Thymus (tissue), 11 donors: Measurements from ENCODE around the gene U2AF2. TPM values are rescaled to one million over a fixed set of nuclear protein-coding genes. Genes with fewer than 3 reads are reported as not detected.
A peak's percentile ranks its signal among the peaks of the same experiment; 100 is the strongest.

Experiments used
- DNase-seq, 9 donors: peaks; one replicate each; pipeline ENCODE4 v3.0.0-alpha.2; 2013; ENCODE audit warnings: low spot score in 9 of 9, low read depth in 6 of 9, missing footprints in 1 of 9
- H3K27ac ChIP-seq, 2 donors: one replicate each; pipeline ENCODE4 v1.5.1; 2013; ENCODE audit warnings: control low read depth in 1 of 2, low read depth in 1 of 2, low read length in 1 of 2, mild to moderate bottlenecking in 1 of 2, moderate library complexity in 1 of 2
- H3K27me3 ChIP-seq, 2 donors: one replicate each; pipeline ENCODE4 v1.5.1; 2013; ENCODE audit warnings: low read length in 1 of 2; ENCODE audit not compliant: control insufficient read depth in 2 of 2, insufficient read depth in 1 of 2
- H3K36me3 ChIP-seq, 2 donors: one replicate each; pipeline ENCODE4 v1.5.1; 2013; ENCODE audit warnings: low read length in 1 of 2, mild to moderate bottlenecking in 1 of 2, moderate library complexity in 1 of 2; ENCODE audit not compliant: control insufficient read depth in 2 of 2, insufficient read depth in 2 of 2
- H3K4me1 ChIP-seq, 2 donors: one replicate each; pipeline ENCODE4 v1.5.1; 2013; ENCODE audit warnings: low read length in 2 of 2; ENCODE audit not compliant: control insufficient read depth in 2 of 2, insufficient read depth in 2 of 2
- H3K4me3 ChIP-seq, 2 donors: one replicate each; pipeline ENCODE4 v1.5.1; 2013; ENCODE audit warnings: low read length in 2 of 2, control low read depth in 1 of 2, mild to moderate bottlenecking in 1 of 2
- H3K9me3 ChIP-seq, 2 donors: one replicate each; pipeline ENCODE4 v1.5.1; 2013; ENCODE audit warnings: low read length in 1 of 2, mild to moderate bottlenecking in 1 of 2; ENCODE audit not compliant: control insufficient read depth in 2 of 2, insufficient read depth in 1 of 2
- WGBS: extraction: QIAGEN DNeasy Blood & Tissue Kit; methylation state at CpG from one replicate; pipeline ENCODE4 v1.1.7; 2013; 5-methylcytosine and 5-hydroxymethylcytosine counted together
- polyA plus RNA-seq: library from polyadenylated mRNA; stranded (reverse); fragments of 200-250 nt; gene quantifications from one replicate; pipeline ENCODE4 v1.2.3, GENCODE V29; 2013
- total RNA-seq: library from RNA; stranded (reverse); fragments of 120-200 nt; gene quantifications from one replicate; pipeline ENCODE4 v1.2.4, GENCODE V29; 2013
- donor health status: healthy.

Gene U2AF2
- total and polyA plus RNA-seq, 2 donors = 123 to 137 TPM

DNA sequence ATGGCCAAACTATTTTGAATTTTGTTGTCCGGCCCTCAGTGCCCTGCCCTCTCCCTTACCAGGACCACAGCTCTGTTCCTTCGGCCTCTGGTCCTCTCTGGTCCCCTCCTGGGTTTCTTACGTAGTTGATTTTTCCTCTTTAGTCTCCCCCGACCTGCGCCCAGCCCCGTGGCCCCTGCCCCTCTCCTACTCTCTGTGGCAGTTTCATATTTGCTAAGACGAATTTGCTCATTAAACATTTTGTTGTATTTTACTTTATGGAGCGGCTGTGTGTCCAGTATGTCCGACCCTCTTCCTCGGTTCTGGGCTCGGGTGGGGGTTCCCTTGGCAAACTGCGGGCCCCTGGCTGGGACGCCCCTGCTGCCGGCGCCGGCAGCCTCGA lies 19.6 kb downstream of the U2AF2 start:
- H3K4me3 ChIP-seq = peak overlapping the region; percentile 36 to 95
- H3K4me1 ChIP-seq = peaks cover 15 to 19% of the 10 kb centered on the region in 2 donors
- WGBS = 61% methylated on average over 17 of the region's 17 CpGs
- H3K9me3 ChIP-seq = no peaks in the 10 kb centered on the region
- DNase-seq = no peak
- peaks cover 39 to 48% of the 10 kb centered on the region in 2 donors for H3K36me3 ChIP-seq
- H3K27me3 ChIP-seq = no peaks in the 10 kb centered on the region
- H3K27ac ChIP-seq = peak overlapping the region; percentile 18 to 49

DNA sequence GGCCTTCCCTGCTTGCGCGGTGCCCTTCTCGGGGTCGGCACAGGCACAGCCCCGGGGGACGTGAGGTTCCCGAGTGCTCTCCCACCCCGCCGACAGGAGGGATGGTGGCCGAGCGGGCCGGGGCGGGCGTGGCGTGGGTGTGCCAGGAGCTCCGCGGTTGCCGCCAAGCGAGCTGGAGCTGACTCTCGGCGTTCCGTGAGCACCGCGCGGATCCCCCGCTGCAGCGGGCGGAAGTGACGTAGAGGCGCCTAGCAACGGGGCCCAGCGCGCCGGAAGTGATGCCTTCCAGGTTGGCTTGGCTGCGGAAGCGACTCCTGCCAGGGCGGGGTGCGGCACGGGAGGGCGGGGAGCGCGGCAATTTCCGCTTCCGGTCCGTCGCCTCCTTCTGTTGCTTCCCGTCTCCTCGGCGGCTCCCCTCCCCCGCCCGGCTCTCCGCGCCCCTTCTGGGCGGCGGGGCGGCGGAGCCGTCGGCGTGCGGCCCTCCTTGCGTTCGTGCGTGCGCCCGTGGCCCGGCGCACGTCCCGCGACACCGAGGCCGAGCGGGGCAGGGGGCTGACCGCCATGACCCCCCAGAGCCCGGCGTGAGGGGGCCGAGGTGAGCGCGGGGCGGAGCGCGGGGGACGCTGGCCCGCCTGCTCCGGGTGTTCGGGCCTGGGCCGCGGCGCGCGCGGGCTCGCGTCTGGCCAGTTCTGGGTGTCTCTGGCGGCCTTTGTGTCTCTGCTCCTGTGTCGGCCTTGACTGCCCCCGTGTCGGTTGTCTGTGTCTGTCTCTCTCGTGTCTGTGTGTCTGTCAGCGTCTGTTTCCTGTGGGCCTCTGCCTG lies 20.2 kb downstream of the U2AF2 start, which contains the start of gene EPN1:
TSS of gene EPN1 (plus strand) at position 386 of the 820 bp plus-strand sequence. CDS start 3,402 bp downstream, outside the sequence.
- 2% methylated on average over 101 of the region's 101 CpGs for WGBS
- peak; percentile 87 to 97 (median 93) for DNase-seq
- no peaks in the 10 kb centered on the region for H3K9me3 ChIP-seq
- peaks cover 38 to 48% of the 10 kb centered on the region in 2 donors for H3K36me3 ChIP-seq
- H3K4me1 ChIP-seq = peaks cover 15 to 19% of the 10 kb centered on the region in 2 donors
- peak within 1 kb of the TSS; percentile 32 to 90 for H3K27ac ChIP-seq
- no peaks in the 10 kb centered on the region for H3K27me3 ChIP-seq
- peak within 1 kb of the TSS; percentile 71 to 95 for H3K4me3 ChIP-seq

DNA sequence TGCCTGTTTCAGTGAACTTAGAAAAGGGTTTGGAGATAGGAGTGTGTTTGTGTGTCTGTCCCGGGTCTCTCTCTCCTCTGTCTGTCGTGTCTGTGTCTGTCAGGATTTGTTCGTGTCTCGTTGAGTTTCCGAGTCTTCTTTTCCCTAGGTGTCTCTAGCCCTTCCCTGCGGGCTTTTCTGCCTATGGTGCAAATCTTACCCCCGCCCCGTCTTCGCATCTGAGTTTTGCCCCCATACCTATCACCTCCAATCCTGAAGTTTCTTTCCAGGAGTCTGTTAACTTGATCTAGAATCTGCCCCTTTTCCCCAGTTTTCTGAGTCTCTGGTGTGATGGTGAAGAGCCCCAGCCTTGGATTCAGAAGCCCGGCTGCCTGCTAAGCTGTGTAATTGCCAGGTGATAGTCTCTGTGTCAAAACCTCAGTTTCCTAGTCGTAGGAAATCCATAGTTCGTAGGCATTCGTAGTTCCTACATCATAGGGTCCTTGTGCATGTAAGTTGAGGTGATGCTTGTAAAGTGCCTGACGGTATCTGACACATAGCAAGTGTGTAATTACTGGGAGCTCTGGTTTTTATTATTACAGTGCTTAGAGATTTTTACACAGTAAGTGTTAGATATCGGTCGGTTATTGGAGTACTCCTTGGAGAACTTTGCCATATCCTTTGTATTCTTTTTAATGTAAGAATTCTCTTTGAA lies 21.0 kb downstream of the U2AF2 start:
- peaks cover 35 to 47% of the 10 kb centered on the region in 2 donors for H3K36me3 ChIP-seq
- no peaks in the 10 kb centered on the region for H3K9me3 ChIP-seq
- 23% methylated on average over 16 of the region's 16 CpGs for WGBS
- no peaks in the 10 kb centered on the region for H3K27me3 ChIP-seq
- H3K4me1 ChIP-seq = peaks cover 15 to 19% of the 10 kb centered on the region in 2 donors
- DNase-seq = no peak
- H3K27ac ChIP-seq = peak overlapping the region; percentile 17 to 90
- H3K4me3 ChIP-seq = peak overlapping the region; percentile 71 to 95

DNA sequence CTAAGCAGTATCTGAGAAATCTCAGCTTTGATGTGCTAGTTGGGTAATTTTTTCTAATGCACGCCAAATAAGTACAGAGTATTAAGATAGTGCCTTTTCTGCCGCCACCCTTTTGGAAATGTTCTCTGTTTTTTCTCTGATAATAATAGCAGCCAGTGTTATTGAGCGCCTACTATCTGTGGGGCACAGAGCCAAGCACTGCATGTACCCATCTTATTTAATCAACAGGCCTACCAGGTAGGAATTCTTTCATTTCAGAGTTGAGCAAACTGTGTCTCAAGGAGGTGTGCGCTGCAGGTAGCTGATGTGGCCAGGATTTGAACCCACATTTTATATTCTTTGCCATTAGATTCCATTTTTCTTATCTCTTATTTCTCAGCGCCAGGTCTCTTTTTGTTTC lies 21.5 kb downstream of the U2AF2 start:
- H3K27ac ChIP-seq = no peak overlapping the region
- 96% methylated on average over 5 of the region's 5 CpGs for WGBS
- H3K36me3 ChIP-seq = peaks cover 39 to 47% of the 10 kb centered on the region in 2 donors
- no peaks in the 10 kb centered on the region for H3K27me3 ChIP-seq
- H3K9me3 ChIP-seq = no peaks in the 10 kb centered on the region
- no peak overlapping the region for H3K4me3 ChIP-seq
- H3K4me1 ChIP-seq = peaks cover 15 to 19% of the 10 kb centered on the region in 2 donors
- DNase-seq = no peak

DNA sequence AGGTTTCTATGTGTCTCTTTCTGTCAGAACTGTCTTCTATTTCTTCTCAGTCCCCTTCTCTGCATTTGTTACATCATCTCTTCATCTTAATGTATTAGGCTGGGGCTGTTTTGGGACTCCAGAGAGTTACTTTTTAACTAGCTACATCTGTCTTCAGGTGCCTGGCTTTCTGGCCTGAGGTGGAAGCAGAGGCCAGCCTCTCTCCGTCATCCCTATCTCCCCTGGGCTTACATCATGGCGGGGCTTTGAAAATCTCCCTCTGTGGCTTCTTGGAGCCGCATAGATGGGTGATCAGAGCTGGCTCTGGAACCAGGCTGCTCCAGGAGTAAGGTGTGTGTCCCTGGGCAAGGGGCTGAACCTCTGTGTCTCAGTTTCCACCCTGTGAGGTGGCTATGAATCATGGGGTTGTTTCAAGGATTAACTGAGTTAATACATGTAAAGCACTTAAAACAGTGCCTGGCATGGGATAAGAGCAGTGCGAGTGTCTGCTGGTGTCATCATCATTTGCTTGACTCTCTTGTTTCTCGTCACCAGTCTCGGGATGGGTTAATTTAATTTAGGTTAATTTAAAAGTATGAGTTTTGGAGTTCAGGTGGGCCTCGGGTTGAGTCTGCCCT lies 22.2 kb downstream of the U2AF2 start:
- no peak overlapping the region for H3K4me3 ChIP-seq

DNA sequence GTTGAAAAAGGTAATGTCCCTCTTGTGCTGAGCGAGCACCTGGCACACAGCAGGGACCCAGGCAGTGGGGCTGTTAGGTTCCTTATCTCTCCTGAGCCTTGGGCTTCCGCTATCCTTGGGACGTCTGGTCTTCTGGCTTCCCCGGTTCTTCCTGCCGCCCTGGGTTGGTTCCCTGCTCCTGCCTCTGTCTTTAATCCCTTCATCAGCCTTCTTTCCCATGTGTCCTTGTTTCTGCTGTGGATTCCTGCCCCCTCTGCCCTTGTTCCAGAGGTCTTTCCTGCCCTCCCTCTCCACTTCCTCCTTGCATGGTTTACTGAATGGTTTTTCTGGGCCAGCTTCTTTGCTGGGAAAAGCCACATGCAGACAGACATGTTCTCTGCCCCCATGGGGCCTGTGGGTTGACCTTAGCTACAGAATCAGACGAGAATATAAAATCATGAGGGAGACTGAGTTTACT lies 22.8 kb downstream of the U2AF2 start:
- 96% methylated on average over 6 of the region's 6 CpGs for WGBS
- no peak for DNase-seq
- H3K4me3 ChIP-seq = no peak overlapping the region
- H3K9me3 ChIP-seq = no peaks in the 10 kb centered on the region
- peaks cover 15 to 19% of the 10 kb centered on the region in 2 donors for H3K4me1 ChIP-seq
- H3K27me3 ChIP-seq = no peaks in the 10 kb centered on the region
- H3K27ac ChIP-seq = peak overlapping the region in 1 of 2 donors; percentile 26
- peaks cover 44 to 50% of the 10 kb centered on the region in 2 donors for H3K36me3 ChIP-seq

More for the DNA sequence above, 22.2 kb downstream of the U2AF2 start:
- WGBS = 96% methylated on average over 7 of the region's 7 CpGs
- Histone ChIP-seq H3K36me3 (peaks cover 43 to 45% of the 10 kb centered on the region in 2 donors), H3K9me3 (no peaks in the 10 kb centered on the region), H3K4me1 (peaks cover 15 to 19% of the 10 kb centered on the region in 2 donors), H3K27ac (no peak overlapping the region), H3K27me3 (no peaks in the 10 kb centered on the region)
- no peak for DNase-seq

DNA sequence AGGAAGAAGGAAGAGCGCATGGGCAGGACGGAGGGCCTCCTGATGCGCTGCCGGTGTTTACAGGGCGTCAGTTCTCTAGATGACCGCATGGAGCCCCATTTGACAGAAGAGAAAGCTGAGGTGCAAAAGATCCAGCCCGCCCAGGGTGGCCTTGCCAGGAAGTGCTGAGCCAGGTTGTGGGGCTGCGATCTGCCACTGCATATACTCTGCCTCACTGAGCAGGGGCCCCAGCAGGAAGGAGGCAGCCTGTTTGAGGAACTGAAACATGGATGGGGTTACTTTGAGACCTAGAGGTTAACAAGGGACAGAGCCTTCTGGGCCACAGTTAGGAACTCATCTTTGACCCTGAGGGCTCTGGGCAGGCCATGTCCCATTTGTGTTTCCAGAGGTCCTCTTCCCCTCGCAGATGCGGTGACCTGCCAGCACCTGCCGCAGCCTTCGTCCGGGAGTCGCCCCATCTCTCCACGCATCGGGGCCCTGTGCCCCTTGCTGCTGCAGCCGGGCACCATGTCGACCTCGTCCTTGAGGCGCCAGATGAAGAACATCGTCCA lies 23.4 kb downstream of the U2AF2 start:
- DNase-seq = peak in 1 of 9 donors; percentile 23
- H3K27me3 ChIP-seq = no peaks in the 10 kb centered on the region
- no peak overlapping the region for H3K4me3 ChIP-seq
- H3K36me3 ChIP-seq = peaks cover 44 to 50% of the 10 kb centered on the region in 2 donors
- H3K4me1 ChIP-seq = peaks cover 15 to 19% of the 10 kb centered on the region in 2 donors
- H3K27ac ChIP-seq = peak overlapping the region; percentile 18 to 26
- WGBS = 94% methylated on average over 21 of the region's 21 CpGs
- no peaks in the 10 kb centered on the region for H3K9me3 ChIP-seq

DNA sequence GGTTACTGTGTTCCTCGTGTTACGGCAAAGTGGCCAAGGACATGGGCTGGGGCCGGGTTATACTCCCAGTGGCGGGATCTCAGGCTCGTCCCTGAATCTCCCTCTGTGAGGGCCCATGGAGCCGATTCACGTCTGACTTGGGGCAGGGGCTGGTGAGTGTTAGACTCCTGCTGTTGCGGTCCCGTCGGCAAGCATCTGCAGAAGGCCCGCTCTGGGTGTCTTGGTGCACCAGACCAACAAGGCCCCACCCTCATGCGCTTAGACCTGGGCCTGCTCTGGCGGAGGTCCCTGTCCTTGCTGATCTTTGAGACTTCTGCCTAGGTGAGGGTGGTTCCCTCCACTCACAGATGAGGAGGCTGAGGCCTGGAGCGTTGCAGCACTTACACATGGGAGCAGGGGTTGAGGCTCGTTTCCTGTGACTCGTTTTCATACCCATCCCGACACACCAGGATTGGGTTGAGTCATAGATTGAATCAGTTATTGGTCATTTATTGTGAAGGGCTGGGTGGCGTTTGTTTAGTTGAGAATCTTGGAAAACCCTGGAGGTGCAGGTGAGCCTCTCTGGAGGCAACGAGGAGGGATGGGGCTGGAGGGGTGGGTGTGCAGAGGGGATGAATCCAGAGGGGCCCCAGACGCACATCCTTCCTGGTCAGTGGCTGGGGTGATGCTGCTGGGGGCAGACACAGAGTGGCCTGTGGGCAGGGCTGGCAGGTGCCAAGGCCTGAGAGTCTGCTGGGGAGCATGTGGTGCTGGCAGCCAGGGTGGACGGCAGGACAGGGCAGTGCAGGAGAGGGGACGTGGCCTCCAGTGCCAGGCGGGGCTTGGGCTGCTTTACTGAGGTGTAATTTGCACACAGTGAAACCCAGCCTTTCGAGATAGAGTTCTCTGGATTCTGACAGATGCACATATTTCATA lies 24.8 kb downstream of the U2AF2 start:
- no peak for DNase-seq
- no peaks in the 10 kb centered on the region for H3K9me3 ChIP-seq
- H3K27me3 ChIP-seq = no peaks in the 10 kb centered on the region
- peaks cover 14 to 15% of the 10 kb centered on the region in 2 donors for H3K4me1 ChIP-seq
- H3K36me3 ChIP-seq = peaks cover 47 to 53% of the 10 kb centered on the region in 2 donors
- no peak overlapping the region for H3K4me3 ChIP-seq
- WGBS = 96% methylated on average over 24 of the region's 24 CpGs
- H3K27ac ChIP-seq = no peak overlapping the region
